Peyer's patch (tissue), 4 donors: Measurements from ENCODE around the gene SUGT1.
"Not testable (repeated sequence)": the region's sequence is repeated elsewhere in the genome, so short reads cannot be mapped to it uniquely, and the experiment has no call there.

Source experiments
- CTCF ChIP-seq, 6 experiments: fragments of 450-650 bp in 4 of 6; fragments of 200-600 bp in 2 of 6; sonication (generic) in 1 of 6; IDR thresholded peaks; one replicate each; pipeline ENCODE4 v1.5.1; 2017 to 2019; ENCODE audit warnings: antibody characterized with exemption in 6 of 6, mild to moderate bottlenecking in 3 of 6, moderate library complexity in 1 of 6
- POLR2A ChIP-seq, 2 donors: fragments of 450-650 bp; IDR thresholded peaks; one replicate each; pipeline ENCODE4 v1.5.1; 2017; ENCODE audit warnings: antibody characterized with exemption in 2 of 2, mild to moderate bottlenecking in 2 of 2, moderate library complexity in 2 of 2

- TF ChIP-seq POLR2A, CTCF (IDR thresholded peaks at IDR 0.05): not testable (repeated sequence)
Measured at GRCh38 chr13:52606795-52607194, 45.8 kb upstream of the SUGT1 start.
